ENCODE results near the gene OTOG.

OTOG gene

GRCh38 chr11:17504330-17505107 lies 42.5 kb upstream of the OTOG start:
- no peak overlapping the region for H3K4me3 ChIP-seq (ENCODE audit: low read depth, low read length)
- CTCF ChIA-PET: interaction anchor here (0.6 to 13.0 kb wide), 33 partner anchors 8 to 756 kb away, joined by 3 to 318 read pairs (median 4); partner anchors contain the start of gene KCNJ11
- TF ChIP-seq KLF8 (tag by site-specific recombination; IDR thresholded peaks at IDR 0.05) (no peak), CTCF (tag by site-specific recombination; IDR thresholded peaks at IDR 0.05) (peak; percentile 72), ZNF335 (tag by site-specific recombination; conservative IDR thresholded peaks at IDR 0.05) (0 out of 2 replicates have a peak, but pooled peaks have one; percentile 15), ZNF341 (tag by site-specific recombination; IDR thresholded peaks at IDR 0.05; ENCODE audit: low read depth) (peak; percentile 96), ZNF513 (tag by site-specific recombination; IDR thresholded peaks at IDR 0.05) (peak; percentile 59; the same call in 1 of the 2 replicates), ZNF654 (tag by site-specific recombination; IDR thresholded peaks at IDR 0.05; ENCODE audit: low read depth) (peak; percentile 79), ZNF366 (tag by site-specific recombination; conservative IDR thresholded peaks at IDR 0.05) (no peak)
- TF ChIP-seq, protein P1, sequence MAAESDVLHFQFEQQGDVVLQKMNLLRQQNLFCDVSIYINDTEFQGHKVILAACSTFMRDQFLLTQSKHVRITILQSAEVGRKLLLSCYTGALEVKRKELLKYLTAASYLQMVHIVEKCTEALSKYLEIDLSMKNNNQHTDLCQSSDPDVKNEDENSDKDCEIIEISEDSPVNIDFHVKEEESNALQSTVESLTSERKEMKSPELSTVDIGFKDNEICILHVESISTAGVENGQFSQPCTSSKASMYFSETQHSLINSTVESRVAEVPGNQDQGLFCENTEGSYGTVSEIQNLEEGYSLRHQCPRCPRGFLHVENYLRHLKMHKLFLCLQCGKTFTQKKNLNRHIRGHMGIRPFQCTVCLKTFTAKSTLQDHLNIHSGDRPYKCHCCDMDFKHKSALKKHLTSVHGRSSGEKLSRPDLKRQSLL (tag by site-specific recombination; IDR thresholded peaks at IDR 0.05): no peak
- TF ChIP-seq, protein P2, sequence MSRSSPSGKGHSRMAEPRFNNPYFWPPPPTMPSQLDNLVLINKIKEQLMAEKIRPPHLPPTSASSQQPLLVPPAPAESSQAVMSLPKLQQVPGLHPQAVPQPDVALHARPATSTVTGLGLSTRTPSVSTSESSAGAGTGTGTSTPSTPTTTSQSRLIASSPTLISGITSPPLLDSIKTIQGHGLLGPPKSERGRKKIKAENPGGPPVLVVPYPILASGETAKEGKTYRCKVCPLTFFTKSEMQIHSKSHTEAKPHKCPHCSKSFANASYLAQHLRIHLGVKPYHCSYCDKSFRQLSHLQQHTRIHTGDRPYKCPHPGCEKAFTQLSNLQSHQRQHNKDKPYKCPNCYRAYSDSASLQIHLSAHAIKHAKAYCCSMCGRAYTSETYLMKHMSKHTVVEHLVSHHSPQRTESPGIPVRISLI (tag by site-specific recombination; IDR thresholded peaks at IDR 0.05): peak; percentile 94
- H3K36me3 ChIP-seq (ENCODE audit: control insufficient read depth in 2 of 2, insufficient read depth in 1 of 2, low read length in 2 of 2): no peaks in the 10 kb centered on the region
- POLR2A ChIA-PET: interaction anchor here (0.6 kb wide), 1 partner anchor 118 kb away, joined by 3 read pairs; no protein-coding TSS in a partner anchor
- no peaks in the 10 kb centered on the region for H3K9me3 ChIP-seq (ENCODE audit: control insufficient read depth, insufficient read depth, low read depth, low read length)
- no peaks in the 10 kb centered on the region for H3K4me1 ChIP-seq (ENCODE audit: control insufficient read depth, insufficient read depth, low read length)
- H3K27ac ChIP-seq (ENCODE audit: extremely low read depth, low read depth, low read length): no peak overlapping the region

DNA sequence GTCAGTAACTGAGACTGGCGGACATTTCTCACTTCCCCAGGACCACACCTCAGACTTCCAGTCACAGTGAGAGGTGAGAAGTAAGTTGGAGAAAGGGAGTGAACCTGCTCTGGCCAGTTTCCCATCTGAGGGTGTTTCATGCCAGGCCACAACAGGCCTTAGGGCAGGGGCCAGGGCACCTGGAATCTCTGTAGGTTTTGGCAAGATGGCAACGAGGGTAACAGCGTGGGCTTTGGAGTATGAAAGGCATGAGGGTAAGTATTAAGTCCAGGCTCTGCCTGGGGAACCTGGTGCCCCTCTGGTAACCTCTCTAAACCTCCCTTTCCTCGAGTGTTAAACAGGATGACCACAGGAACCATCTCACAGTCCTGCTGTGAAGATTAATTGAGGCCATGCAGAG lies 41.9 kb upstream of the OTOG start:
- POLR2A ChIA-PET: no interaction called here
- no peaks in the 10 kb centered on the region for H3K4me1 ChIP-seq (ENCODE audit: control insufficient read depth, insufficient read depth, low read length)
- no peak overlapping the region for H3K4me3 ChIP-seq (ENCODE audit: low read depth, low read length)
- no peak overlapping the region for H3K27ac ChIP-seq (ENCODE audit: extremely low read depth, low read depth, low read length)
- no peaks in the 10 kb centered on the region for H3K36me3 ChIP-seq (ENCODE audit: control insufficient read depth in 2 of 2, insufficient read depth in 1 of 2, low read length in 2 of 2)
- CTCF ChIA-PET: interaction anchor here (0.6 to 13.0 kb wide), 22 partner anchors 8 to 288 kb away, joined by 3 to 318 read pairs (median 4); partner anchors contain the start of gene KCNJ11
- H3K9me3 ChIP-seq (ENCODE audit: control insufficient read depth, insufficient read depth, low read depth, low read length): no peaks in the 10 kb centered on the region
- TF ChIP-seq ZNF629 (tag by site-specific recombination; IDR thresholded peaks at IDR 0.05) (no peak), ZNF830 (tag by site-specific recombination; IDR thresholded peaks at IDR 0.05; ENCODE audit: low read depth) (no peak), ZNF416 (tag by site-specific recombination; IDR thresholded peaks at IDR 0.05) (no peak), SP2 (tag by site-specific recombination; IDR thresholded peaks at IDR 0.05) (no peak), ZSCAN23 (tag by site-specific recombination; IDR thresholded peaks at IDR 0.05) (no peak), ZSCAN18 (tag by site-specific recombination; IDR thresholded peaks at IDR 0.05) (no peak), ZBTB48 (tag by site-specific recombination; IDR thresholded peaks at IDR 0.05) (no peak), TCF7L2 (IDR thresholded peaks at IDR 0.05; ENCODE audit: borderline replicate concordance, low read depth, low read length) (no peak), ZNF248 (tag by site-specific recombination; IDR thresholded peaks at IDR 0.05) (no peak), YY2 (tag by site-specific recombination; IDR thresholded peaks at IDR 0.05) (no peak), ZNF175 (tag by site-specific recombination; IDR thresholded peaks at IDR 0.05) (no peak), ZNF530 (tag by site-specific recombination; IDR thresholded peaks at IDR 0.05; ENCODE audit: low read depth) (no peak)
- TF ChIP-seq, protein P3, sequence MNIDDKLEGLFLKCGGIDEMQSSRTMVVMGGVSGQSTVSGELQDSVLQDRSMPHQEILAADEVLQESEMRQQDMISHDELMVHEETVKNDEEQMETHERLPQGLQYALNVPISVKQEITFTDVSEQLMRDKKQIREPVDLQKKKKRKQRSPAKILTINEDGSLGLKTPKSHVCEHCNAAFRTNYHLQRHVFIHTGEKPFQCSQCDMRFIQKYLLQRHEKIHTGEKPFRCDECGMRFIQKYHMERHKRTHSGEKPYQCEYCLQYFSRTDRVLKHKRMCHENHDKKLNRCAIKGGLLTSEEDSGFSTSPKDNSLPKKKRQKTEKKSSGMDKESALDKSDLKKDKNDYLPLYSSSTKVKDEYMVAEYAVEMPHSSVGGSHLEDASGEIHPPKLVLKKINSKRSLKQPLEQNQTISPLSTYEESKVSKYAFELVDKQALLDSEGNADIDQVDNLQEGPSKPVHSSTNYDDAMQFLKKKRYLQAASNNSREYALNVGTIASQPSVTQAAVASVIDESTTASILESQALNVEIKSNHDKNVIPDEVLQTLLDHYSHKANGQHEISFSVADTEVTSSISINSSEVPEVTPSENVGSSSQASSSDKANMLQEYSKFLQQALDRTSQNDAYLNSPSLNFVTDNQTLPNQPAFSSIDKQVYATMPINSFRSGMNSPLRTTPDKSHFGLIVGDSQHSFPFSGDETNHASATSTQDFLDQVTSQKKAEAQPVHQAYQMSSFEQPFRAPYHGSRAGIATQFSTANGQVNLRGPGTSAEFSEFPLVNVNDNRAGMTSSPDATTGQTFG (tag by site-specific recombination; IDR thresholded peaks at IDR 0.05; ENCODE audit: borderline replicate concordance): no peak
- TF ChIP-seq, protein P4, sequence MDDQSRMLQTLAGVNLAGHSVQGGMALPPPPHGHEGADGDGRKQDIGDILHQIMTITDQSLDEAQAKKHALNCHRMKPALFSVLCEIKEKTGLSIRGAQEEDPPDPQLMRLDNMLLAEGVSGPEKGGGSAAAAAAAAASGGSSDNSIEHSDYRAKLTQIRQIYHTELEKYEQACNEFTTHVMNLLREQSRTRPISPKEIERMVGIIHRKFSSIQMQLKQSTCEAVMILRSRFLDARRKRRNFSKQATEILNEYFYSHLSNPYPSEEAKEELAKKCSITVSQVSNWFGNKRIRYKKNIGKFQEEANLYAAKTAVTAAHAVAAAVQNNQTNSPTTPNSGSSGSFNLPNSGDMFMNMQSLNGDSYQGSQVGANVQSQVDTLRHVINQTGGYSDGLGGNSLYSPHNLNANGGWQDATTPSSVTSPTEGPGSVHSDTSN (CRISPR knock-in tag; IDR thresholded peaks at IDR 0.05): no peak

All from HEK293 (cell line).